Epidermal melanocyte (primary cell): Measurements from ENCODE around the gene MYH11.

ENCODE experiments used
- DNase-seq: peaks from one replicate; pipeline ENCODE4 v3.0.0; 2011; ENCODE audit warnings: low spot score; ENCODE audit not compliant: insufficient read length

MYH11 gene

DNA sequence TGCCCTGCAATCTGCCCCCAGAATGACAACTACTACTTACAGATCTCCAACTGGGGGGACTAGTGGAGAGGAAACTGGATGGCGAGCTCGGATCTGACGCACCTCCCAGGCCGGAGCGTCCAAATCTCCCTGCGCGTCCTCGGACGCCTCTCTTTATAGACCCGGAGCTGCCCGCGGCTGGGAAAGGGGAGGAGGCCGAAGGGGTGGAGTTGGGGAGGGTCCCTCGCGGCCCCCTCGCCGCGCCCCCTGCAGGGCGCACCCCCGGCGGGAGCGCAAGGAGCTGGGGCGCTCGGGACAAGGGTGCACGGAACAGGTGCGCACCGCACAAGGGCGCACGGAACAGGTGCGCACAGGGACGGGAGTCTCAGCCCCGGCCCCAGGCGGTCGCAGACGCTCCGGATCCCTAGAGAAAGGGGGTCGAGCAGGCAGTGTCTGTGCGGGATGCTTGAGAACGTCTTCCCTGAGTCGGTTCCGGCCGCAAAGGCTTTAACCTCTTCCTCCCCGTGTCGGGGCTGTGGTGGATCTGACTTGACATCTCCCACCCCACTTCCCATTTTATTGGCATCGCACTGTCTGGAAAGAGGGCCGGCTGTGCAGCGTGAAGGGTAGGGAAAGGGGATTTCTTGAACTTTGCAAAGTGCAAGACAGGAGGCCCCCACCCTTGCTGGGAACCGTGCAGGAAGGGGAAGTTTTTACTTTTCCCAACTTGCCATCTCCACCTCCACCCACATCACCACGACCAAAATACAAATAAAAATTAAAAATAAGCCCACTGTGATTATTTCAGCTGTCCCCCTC is at the start of gene MYH11:
Gene MYH11, minus strand, starts transcription at position 128 of the 798 bp plus-strand sequence. CDS start 18,776 bp downstream, outside the sequence.
- DNase-seq = no peak

DNA sequence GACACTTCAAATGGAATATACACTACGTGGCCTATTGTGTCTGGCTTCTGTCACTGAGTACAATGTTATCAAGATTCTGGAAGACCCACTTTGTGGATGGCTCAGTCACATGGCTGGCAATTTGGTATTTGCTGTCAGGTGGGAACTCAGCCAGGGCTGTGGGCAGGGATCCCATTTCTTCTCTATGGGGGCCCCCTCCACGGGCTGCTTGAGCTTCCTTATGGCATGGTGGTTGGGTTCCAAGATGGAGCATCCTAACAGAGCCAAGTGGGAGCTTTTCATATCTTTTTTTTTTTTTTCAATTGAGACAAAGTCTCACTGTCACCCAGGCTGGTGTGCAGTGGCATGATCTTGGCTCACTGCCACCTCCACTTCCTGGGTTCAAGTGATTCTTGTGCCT is 49.6 kb upstream of the MYH11 start:
- no peak for DNase-seq

DNA sequence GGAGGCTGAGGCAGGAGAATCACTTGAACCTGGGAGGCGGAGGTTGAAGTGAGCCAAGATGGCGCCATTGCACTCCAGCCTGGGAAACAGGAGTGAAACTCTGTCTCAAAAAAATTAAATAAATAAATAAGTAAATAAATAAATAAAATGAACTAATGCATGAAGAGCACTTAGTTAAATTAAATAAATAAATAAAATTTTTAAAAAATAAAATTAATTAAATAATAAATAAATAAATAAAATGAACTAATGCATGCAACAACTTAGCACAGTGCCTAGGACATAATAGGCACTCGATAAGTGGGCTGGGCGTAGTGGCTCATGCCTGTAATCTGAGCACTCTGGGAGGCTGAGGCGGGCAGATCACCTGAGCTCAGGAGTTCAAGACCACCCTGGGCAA is 47.1 kb upstream of the MYH11 start:
- no peak for DNase-seq

DNA sequence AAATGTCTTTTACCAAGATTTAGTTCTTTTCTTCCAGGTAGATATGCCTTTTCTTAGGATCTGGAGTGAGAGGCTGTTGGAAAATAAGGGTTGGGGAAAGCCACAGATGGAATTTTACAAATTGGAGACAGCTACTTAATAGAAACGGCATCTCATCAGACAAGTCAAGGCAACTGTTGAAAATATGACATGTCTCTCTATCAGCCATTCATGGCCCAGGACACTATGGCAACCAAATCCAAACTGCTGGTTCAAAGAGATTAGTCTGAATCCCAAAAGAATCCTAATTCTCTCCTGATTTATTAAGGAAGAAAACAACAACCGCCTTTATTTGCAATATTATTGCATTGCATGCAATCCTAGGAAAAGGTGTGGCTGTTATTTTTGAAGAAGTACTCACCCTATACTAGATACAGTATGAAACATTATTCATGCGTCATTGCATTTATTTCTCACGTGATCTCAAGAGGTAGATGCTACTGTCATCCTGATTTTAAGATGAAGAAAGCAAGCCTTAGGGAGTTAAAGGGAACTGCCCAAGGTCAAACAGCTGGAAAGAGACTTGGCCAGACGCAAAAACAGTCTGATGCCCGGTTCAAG is 44.2 kb upstream of the MYH11 start:
- DNase-seq = no peak

DNA sequence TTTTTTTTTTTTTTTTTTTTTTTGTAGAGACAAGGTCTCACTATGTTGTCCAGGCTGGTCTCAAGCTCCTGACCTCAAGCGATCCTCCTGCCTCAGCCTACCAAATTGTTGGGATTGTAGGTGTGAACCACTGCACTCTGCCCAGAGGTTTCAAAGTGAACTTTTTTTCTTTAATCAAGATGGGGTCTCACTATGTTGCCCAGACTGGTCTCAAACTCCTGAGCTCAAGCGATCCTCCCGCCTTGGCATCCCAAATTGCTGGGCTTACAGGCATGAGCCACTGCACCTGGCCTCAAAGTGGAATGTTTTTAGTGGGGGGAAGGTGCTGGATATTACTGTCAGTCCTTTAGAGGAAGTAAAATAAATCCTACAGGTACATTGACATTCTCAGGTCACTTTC is 43.5 kb upstream of the MYH11 start:
- no peak for DNase-seq

DNA sequence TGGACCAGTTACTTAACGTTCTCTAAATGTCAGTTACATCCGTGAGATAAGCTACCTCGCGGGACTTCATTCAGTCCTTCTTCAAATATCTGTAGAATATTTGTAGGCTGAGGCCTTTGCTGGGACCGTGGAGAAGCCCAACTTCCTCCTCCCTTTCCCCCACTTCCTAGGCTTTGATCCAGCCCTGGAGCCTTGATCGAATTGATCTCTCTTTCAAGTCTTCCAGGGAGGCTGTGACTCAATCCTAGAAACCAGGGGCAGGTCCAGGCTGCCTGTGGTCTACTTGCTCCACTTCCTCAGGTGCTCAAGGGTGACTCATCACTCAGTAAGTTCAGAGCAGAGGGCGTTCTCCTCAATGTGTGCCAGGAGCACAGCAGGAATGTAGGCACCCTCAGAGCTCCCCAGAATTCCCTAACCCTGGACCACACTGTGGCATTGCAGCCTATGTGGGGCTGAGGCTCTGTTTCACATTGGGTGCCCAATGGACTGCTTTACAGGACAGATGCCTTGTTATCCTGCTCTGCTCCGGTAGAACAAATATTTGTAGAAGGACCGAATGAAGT is 42.8 kb upstream of the MYH11 start:
- no peak for DNase-seq

DNA sequence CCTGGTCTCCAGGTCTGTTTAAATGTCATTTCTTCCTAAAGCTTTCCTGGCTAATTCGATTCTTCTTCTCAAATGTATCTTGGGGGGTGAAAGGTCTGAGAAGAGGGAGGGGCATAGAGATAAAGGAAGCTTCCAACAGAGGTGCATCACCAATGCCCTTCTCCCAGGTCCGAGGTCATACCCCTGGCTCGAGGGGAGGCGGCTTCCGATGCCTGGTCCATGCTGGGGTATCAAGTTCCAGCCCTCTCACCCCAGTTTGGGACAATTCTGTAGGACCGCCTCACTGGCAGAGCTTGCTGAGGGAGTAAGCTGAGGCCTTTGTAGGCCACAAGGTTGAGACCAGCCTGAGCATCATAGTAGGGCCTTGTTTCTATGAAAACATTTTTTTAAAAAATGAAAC is 41.8 kb upstream of the MYH11 start:
- no peak for DNase-seq

DNA sequence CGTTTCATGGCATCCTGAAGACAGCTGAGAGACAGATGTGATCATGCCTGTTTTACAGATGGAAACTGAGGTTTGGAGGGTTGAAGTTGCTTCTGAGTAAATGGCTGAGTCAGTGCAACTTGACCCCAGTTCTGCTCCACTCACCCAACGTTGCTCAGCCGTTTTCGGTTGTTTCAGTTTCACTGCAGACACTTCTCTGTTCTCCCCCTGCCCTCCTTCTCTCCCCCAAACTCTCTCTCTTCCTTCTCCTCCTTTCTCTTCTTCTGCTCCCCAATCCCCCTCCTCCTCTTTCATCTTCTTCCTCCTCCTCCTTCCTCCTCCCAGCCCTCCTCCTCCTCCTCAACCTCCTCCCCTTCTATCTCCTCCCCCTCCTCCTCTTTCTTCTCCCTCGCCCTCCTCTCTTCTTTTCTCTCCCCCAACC is 41.0 kb upstream of the MYH11 start:
- no peak for DNase-seq

DNA sequence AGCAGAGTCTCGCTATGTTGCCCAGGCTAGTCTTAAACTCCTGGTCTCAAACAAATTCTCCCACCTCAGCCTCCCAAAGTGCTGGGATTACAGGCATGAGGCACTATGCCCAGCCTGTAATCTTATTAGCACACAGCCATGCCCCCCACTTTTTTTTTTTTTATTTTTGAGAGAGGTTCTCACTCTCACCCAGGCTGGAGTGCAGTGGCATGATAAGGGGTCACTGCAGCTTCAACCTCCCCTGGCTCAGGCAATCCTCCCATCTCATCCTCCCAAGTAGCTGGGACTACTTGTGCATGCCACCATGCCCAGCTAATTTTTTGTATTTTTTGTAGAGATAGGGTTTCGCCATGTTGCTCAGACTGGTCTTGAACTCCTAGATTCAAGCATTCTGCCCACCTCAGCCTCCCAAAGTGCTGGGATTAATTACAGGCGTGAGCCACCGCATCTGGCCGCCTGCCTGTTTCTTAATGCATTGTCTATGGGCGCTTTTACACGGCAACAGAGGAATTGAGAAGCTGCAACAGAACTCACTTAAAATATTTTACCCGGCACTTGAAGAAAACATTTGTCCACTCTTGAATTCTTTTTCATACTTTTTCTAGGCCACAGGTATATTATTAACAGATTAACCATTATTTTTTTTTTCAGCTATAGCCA is 40.4 kb upstream of the MYH11 start:
- no peak for DNase-seq

DNA sequence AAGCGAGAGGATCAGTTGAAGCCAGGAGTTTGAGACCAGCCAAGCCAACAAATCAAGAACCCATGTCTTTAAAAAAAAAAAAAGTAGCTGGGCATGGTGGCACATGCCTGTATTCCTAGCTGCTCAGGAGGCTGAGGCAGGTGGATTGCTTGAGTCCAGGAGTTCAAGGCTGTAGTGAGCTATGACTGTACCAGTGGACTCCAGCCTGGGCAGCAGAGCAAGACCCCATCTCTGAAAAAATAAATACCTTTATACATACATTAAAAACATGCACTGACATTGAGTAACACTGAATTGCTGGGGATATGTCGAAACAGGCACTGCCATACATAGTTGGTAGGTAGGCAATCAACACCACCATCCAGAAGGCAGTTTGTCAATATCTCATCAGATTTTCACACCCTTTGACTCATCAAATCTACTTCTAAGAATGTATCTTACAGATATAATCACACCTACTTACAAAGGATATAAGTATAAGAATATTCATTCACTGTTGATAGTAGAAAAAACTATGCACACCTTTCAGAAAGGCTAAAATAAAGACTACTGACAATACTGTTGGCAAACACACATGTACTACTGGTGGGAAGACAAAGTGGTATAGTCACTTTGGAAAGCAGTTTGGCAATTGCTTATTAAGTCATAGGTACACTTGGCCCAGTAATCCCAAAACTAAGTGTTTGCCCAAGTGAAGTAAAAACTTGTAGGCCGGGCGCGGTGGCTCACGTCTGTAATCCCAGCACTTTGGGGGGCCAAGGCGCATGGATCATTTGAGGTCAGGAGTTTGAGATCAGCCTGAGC is 37.9 kb upstream of the MYH11 start:
- DNase-seq = no peak

DNA sequence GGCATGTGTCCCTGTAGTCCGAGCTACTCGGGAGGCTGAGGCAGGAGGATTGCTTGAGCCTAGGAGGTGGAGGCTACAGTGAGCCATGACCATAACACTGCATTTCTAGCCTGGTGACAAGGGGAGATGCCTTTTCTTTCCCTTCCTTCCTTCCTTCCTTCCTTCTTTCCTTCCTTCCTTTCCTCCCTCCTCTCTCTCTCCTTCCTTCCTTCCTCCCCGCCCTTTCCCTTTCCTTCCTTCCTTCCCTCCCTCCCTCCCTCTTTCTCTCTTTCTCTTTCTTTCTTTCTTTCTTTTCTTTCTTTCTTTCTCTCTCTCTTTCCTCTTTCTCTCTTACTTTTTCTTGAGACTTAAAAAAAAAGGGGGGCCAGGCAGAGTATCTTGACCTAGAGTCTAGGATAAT is 34.7 kb upstream of the MYH11 start:
- DNase-seq = no peak

DNA sequence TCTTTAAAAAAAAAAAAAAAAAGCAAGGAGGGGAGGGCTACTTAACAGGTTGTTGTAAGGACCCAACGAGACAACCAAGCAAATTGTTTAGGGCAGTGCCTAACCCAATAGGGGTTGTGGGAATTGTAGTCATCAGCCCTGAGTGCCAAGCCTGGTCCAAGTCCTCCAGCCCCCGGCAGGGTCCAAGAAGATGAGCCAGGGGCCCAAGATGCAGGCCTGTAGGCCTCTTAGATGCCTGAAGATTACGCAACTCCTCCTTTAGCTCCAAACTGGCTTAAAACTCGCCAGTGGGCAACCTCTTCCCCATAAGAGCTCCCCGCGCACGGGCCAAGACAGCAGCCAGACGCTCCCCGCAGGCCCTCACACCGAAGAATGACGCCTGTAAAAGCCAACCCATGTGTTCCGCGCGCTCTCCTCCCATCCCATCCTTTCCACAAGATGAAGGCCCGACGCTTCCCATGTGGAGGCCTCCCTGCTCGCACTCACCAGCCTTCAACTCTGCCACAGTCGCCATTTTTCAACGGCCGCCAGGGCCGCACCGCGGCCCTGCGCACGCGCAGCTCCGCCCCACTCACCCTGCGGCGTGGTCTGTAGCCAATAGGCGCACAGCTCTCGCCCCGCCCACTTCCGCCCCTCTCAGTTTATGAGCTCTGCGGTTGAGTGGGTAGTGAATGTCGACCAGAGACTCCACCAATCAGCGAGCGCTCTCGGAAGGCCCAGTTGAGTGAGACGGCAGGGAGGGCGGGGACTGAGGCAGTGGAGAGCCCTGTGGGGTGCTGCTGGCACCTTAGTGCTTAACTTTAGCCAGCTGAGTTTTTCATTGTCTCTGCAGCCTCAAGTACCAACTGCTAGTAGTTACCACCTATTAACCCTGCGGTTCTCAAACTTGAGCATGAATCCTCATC is 31.5 kb upstream of the MYH11 start, which contains the start of gene CEP20:
Gene CEP20, minus strand, starts transcription at position 532 of the 905 bp plus-strand sequence. Its CDS starts 18 bp downstream, at position 514.
- DNase-seq = peak; percentile 99

DNA sequence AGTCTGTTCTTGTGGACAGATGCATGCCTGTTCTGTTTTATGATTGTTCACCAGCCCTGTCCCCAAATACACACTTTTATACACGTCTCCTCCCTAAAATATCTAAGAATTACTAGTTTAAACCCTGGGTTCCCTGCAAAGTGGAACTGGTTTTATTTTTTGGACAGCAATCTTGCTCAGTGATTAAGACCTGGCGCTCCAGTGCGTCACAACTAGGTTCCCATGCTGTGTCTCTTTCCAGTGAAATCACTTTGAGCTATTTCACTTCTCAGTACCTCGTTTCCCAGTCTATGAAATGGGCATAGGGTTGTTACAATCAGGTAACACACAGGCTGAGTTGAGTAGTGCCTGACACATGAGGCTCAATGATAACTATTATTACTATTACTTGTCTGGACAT is 30.5 kb upstream of the MYH11 start:
- DNase-seq = no peak

DNA sequence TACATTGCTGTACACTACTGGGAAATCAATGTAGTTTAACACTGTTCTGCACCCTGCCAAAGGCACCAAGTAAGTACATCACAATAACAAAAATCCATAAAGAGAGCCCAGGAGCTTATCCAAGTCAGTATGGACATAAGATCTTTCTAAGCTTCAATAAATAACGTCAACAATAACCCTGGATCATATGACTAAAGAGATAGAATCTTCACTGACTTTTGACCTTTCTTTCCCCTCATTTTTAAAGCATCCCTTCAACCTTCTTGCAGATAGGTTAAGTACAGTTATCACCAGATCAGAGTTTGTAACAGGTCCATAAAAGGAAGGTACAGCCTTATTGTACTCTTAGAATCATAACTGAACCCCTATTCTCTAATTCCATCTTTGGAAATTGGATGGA is 29.2 kb upstream of the MYH11 start:
- no peak for DNase-seq

DNA sequence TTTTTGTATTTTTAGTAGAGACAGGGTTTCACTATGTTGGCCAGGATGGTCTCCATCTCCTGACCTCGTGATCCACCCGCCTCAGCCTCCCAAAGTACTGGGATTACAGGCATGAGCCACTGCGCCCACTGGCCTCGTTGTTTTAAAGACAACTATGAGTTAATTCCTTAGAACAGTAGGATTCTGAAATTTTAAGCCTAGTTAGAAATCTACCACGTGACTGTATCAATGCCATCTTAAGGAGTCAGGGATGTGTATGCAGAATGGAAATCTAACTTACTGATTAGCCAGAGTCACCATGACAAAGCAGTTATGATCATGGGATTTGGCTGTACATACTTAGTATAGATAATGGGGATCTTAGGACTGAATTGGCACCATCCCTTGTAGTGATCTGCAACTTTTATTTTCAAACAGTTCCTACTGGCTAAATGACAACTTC is 28.8 kb upstream of the MYH11 start:
- DNase-seq = no peak

DNA sequence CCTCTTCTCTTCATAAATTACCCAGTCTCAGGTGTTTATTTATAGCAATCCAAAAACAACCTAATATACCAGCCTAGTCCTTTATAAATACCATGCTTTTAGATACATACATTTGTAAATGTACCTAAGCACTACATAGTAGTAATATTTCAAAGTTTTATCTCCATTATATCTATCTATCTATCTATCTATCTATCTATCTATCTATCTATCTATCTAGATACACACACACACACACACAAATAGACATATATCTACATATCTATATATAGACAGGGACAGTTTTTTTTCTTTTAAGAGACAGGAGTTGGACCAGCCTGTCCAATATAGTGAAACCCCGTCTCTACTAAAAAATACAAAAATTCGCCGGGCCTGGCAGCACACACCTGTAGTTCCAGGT is 25.7 kb upstream of the MYH11 start:
- DNase-seq = no peak

DNA sequence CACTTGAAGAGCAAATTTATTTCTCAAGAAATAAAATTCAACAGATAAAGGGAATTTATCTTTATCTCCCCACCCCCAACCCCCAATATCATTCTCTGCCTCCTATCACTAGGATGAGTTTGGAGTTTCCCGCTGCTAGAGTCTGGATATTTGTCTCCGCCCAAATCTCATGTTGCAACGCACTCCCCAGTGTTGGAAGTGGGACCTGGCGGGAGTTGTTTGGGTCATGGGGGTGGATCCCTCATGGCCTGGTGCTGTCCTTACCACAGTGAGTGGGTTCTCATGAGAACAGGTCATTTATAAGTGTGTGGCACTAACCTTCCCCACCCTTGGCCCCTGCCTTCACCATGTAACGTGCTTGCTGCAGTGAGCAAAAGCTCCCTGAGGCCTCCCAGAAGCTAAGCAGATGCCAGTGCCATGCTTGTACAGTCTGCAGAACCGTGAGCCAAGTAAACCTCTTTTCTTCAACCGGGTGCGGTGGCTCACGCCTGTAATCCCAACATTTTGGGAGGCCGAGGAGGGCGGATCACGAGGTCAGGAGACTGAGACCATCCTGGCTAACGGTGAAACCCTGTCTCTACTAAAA is 25.1 kb upstream of the MYH11 start:
- no peak for DNase-seq

DNA sequence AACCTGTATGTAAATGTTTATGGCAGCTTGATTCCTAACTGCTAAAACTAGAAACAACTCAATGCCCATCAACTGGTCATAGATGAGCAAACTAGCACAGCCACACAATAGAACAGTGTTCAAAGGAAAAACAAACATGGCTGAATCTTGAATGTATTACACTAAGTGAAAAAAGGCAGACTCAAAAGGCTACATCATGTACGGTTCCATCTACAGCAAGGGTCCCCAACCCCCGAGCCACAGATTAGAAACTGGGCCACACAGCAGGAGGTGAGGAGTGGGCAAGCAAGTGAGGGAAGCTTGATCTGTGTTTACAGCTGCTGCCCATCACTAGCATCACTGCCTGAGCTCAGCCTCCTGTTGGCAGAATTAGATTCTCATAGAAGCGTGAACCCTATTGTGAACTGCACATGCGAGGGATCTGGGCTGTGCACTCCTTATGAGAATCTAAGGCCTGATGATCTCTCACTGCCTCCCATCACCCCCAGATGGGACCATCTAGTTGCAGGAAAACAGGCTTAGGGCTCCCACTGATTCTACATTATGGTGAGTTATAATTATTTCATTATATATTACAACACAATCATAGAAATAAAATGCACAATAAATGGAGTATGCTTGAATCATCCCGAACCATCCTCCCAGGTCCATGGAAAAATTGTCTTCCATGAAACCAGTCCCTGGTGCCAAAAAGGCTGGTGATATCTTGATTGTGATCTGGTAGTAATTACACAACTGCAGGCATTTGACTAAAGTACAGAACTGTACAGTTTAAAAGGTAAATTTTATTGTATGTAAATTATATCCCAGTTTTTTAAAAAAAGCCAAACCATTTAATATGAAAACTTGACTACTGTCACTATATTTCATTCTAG is 23.8 kb upstream of the MYH11 start:
- no peak for DNase-seq
